Mucosa of descending colon (tissue), 3 donors: ENCODE results near the gene SYT7. TPM values are rescaled to one million over a fixed set of nuclear protein-coding genes. Genes with fewer than 3 reads are reported as not detected.

Source experiments
- ATAC-seq: fragments of 200-7000 bp; cut with Tn5 transposase; one replicate; pipeline ENCODE4 v1.9.1; 2020; ENCODE audit warnings: mild to moderate bottlenecking, moderate library complexity
- DNase-seq, 3 donors: peaks; one replicate each; pipeline ENCODE4 v3.0.0-alpha.2; 2020
- H3K36me3 ChIP-seq: fragments of 200-600 bp; one replicate; pipeline ENCODE4 v1.8.0; 2021; ENCODE audit warnings: low read depth, mild to moderate bottlenecking
- H3K4me1 ChIP-seq: fragments of 200-600 bp; one replicate; pipeline ENCODE4 v1.8.0; 2021; ENCODE audit warnings: low read depth, mild to moderate bottlenecking
- H3K4me3 ChIP-seq: fragments of 200-600 bp; one replicate; pipeline ENCODE4 v1.8.0; 2021; ENCODE audit warnings: mild to moderate bottlenecking
- H3K9me3 ChIP-seq: fragments of 200-600 bp; one replicate; pipeline ENCODE4 v1.8.0; 2021; ENCODE audit warnings: mild to moderate bottlenecking
- intact Hi-C, 2 donors: fragments of 100-400 bp; cut with DNase I in 1 of 2; cut with micrococcal nuclease in 1 of 2; formaldehyde crosslinking; loops; one replicate each; pipeline versions ENCODE4 v1.11.0 to v1.11.1; 2022; cut with DNase I, micrococcal nuclease
- total RNA-seq, 3 donors: library from RNA; stranded (reverse); fragmentation: NEBNext Ultra II Directional in 2 of 3; extraction: Animal tissue kit (Norgen Biotek cat#: 25700) in 2 of 3; gene quantifications; one replicate each; pipeline versions ENCODE4 v1.2.1 to v1.2.4, GENCODE V29; 2021 to 2023
- TF ChIP-seq, protein P1 (sequence below): fragments of 200-600 bp; IDR thresholded peaks from one replicate; pipeline ENCODE4 v1.8.0; 2022; ENCODE audit warnings: antibody characterized with exemption, mild to moderate bottlenecking
- donor health status: DM: no; HTN: no; CAD: no; lungs with moderate emphysema.
- donor health status: DM: no; HTN: no; CAD: no.
- donor health status: DM: no; HTN: yes; CAD: no.

The SYT7 gene
- total RNA-seq, 3 donors from 2014 or later = 8.2 to 19.7 (median 19.0) TPM

DNA sequence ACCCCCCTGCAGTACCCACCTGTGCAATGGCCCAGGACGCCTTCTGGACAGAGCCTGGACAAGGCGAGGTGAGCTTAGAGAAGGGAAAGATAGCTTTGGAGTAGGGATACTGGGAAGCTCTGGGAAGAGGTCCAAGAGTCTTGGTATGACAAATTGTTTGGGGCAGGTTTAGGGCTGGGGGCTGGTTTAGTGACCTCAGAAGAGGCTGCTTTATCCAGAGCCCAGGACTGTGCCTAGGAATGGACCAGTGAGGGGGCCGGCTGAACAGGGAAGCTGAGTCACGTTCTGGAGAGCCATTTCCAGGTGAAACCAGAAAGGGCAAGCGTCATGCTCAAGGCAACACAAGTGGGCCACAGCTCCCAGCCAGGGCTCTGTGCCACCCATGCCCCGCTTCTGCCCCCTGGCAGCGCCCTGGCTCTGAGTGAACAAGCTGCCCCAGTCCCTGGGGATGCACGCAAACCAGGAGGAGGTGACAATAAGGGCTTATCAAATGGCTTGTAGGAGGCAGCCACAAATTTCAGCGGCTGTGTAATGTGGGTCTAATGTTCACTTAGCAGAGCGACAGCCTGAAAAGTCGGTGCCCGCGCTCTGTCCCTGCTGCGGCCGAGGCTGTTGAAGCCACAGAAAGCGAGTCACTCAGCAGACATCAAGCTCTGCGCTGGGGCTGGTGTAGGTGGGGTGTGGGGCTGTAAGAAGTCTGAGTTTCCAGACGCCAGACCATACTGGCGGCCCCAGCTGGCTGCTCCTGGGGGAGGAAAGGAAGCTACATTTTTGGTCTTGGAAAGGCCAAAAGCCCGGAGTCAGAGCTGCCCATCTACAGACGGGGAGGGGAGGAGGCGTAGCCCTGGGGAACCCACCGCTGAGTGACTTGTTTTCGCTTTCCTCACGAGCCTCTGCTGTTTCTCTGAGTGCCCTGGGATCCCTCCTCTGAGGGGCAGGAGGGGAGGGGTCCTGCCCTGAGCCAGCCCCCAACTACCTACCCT lies 18.3 kb upstream of the SYT7 start:
- intact Hi-C loops = loop anchor here in 1 of 2 donors (5.0 kb wide), 1 partner anchor 43 kb away; no protein-coding TSS in a partner anchor

DNA sequence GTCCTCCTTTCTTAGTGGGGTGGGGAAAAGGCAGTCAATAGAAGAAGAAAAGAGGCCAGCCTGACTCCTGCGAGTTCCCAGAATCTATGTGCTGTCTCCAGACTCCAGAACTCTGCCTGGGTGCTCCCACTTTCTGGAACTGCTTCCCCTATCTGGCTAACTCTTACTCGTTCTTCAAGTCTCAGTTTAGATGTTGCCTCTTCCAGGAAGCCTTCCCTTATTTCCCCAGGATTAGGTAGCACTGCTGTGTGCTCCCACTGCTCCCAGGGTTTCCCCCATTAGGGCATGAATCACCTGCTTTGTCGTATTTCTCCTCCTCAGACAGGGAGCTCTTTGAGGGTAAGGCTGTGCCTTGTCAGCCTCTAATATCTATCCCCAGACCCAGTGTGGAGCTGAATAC lies 17.5 kb upstream of the SYT7 start:
- intact Hi-C loops = loop anchor here in 1 of 2 donors (5.0 kb wide), 1 partner anchor 44 kb away; no protein-coding TSS in a partner anchor
- H3K9me3 ChIP-seq = no peaks in the 10 kb centered on the region
- no peaks in the 10 kb centered on the region for H3K36me3 ChIP-seq
- DNase-seq = no peak
- TF ChIP-seq, protein P1, sequence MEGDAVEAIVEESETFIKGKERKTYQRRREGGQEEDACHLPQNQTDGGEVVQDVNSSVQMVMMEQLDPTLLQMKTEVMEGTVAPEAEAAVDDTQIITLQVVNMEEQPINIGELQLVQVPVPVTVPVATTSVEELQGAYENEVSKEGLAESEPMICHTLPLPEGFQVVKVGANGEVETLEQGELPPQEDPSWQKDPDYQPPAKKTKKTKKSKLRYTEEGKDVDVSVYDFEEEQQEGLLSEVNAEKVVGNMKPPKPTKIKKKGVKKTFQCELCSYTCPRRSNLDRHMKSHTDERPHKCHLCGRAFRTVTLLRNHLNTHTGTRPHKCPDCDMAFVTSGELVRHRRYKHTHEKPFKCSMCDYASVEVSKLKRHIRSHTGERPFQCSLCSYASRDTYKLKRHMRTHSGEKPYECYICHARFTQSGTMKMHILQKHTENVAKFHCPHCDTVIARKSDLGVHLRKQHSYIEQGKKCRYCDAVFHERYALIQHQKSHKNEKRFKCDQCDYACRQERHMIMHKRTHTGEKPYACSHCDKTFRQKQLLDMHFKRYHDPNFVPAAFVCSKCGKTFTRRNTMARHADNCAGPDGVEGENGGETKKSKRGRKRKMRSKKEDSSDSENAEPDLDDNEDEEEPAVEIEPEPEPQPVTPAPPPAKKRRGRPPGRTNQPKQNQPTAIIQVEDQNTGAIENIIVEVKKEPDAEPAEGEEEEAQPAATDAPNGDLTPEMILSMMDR = no peak
- H3K4me3 ChIP-seq = no peak overlapping the region
- no peak for ATAC-seq
- H3K4me1 ChIP-seq = peaks cover 7% of the 10 kb centered on the region

More for the DNA sequence above, 18.3 kb upstream of the SYT7 start:
- ATAC-seq (no peak), DNase-seq (no peak)
- H3K4me3 ChIP-seq = no peak overlapping the region
- H3K4me1 ChIP-seq = peaks cover 7% of the 10 kb centered on the region
- no peaks in the 10 kb centered on the region for H3K9me3 ChIP-seq
- H3K36me3 ChIP-seq = no peaks in the 10 kb centered on the region
- TF ChIP-seq, protein P1 = no peak

DNA sequence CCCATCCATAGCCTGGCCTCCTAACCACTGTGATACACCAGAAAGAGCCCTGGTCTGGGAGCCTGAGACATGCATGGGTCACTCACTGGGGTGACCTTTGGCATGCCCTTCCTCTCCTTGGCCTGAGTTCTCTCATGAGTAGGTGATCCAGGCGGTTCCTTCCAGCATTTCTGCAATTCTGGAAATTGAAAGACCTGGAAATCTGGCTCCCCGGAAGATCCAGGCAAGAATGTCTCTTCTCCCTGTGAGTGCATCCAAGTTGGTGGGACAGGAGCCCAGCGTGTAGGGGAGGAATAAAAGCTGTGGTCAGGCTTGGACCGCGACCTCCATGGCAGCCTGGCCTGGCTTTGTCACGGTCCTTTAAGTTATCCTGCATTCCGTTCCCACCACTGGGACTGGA lies 16.1 kb upstream of the SYT7 start:
- Histone ChIP-seq H3K4me3 (no peak overlapping the region), H3K9me3 (no peaks in the 10 kb centered on the region), H3K4me1 (peaks cover 7% of the 10 kb centered on the region), H3K36me3 (no peaks in the 10 kb centered on the region)
- ATAC-seq (no peak), DNase-seq (no peak)
- TF ChIP-seq, protein P1 = no peak
- intact Hi-C loops = loop anchor here in 1 of 2 donors (5.0 kb wide), 1 partner anchor 45 kb away; no protein-coding TSS in a partner anchor

DNA sequence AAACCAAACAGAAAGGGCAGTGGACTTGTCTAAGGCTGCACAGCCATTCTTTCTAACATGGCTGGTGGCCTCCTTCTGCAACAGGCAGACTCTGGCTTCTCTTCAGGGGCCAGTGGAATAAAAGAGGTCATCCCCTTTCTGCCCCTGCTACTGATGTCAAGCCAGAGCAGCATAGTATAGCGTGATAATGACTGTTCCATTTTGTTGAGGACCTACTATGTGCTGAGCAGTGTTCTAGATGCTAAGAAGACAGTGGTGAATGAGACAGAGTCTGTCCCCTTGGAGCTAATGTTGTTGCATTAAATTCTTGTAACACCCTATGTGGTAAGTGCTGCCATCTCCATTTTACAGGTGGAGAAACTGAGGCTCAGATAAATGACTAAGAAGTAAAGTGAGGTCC lies 15.7 kb upstream of the SYT7 start:
- H3K9me3 ChIP-seq = no peaks in the 10 kb centered on the region
- DNase-seq (no peak), ATAC-seq (no peak)
- H3K4me1 ChIP-seq = peaks cover 7% of the 10 kb centered on the region
- TF ChIP-seq, protein P1 = no peak
- H3K4me3 ChIP-seq = no peak overlapping the region
- intact Hi-C loops = loop anchor here in 1 of 2 donors (5.0 kb wide), 1 partner anchor 46 kb away; no protein-coding TSS in a partner anchor
- H3K36me3 ChIP-seq = no peaks in the 10 kb centered on the region

DNA sequence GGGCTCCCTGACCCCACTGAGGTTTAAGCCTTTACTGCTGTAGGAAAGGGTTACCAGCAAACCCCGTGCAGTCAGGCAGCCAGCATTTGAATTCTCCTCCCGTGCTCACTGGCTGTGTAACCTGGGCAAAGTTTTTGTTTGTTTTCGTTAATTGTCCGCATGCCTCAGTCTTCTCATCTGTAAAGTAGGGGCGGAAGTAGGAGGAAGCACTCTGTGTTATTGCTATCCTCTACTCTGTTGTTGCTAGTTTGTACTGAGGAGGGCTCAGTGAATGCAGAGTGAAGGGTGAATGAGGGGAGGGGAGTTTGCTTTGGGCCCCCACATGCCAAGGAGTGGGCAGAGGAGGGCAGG lies 14.0 kb upstream of the SYT7 start:
- no peak for ATAC-seq

More for the DNA sequence above, 14.0 kb upstream of the SYT7 start:
- DNase-seq = no peak
- intact Hi-C loops = loop anchor here in 1 of 2 donors (5.0 kb wide), 1 partner anchor 47 kb away; no protein-coding TSS in a partner anchor
- Histone ChIP-seq H3K9me3 (no peaks in the 10 kb centered on the region), H3K36me3 (no peaks in the 10 kb centered on the region), H3K4me3 (no peak overlapping the region), H3K4me1 (peaks cover 7% of the 10 kb centered on the region)
- TF ChIP-seq, protein P1 = no peak
